Measurements from ENCODE around the gene STMN1.

DNA sequence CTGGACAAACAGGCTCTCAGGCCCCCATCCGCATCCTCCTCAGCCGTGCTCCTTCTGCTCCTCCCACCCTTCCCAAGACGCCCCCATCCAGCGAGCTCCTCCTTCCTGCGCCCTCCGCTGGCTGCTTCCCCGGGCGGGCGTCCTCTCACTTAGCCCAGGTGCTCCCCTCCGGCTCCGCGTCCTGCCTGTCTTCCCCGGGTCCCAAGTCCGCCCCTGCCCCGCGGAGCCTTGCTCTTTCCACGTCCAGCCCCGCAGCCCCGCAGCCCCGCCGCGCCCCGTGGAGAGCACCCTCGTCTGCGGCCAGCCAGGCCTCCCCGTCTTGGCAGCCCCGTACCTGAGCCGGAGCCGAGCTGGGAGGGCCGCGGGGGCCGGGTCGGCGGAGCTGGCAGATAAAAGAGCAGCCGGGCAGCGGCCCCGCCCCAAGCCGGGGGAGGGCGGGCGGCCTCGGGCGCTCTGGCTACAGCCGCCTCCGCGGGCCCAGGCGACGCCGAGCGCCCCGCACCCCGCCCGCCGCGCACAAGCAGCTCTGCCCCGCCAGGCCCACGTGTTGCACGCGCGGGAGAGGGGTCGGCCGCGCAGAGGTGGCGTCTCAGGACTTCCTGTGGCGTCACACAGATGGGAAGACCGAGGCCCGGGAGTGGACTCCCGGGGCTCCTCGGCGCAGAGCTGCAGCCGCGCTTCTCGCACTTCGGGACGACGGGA lies 30.9 kb downstream of the STMN1 start, which contains the start of gene PAQR7:
- TF ChIP-seq, protein P1, sequence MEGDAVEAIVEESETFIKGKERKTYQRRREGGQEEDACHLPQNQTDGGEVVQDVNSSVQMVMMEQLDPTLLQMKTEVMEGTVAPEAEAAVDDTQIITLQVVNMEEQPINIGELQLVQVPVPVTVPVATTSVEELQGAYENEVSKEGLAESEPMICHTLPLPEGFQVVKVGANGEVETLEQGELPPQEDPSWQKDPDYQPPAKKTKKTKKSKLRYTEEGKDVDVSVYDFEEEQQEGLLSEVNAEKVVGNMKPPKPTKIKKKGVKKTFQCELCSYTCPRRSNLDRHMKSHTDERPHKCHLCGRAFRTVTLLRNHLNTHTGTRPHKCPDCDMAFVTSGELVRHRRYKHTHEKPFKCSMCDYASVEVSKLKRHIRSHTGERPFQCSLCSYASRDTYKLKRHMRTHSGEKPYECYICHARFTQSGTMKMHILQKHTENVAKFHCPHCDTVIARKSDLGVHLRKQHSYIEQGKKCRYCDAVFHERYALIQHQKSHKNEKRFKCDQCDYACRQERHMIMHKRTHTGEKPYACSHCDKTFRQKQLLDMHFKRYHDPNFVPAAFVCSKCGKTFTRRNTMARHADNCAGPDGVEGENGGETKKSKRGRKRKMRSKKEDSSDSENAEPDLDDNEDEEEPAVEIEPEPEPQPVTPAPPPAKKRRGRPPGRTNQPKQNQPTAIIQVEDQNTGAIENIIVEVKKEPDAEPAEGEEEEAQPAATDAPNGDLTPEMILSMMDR (IDR thresholded peaks at IDR 0.05) = no peak
- TF ChIP-seq, protein P2, sequence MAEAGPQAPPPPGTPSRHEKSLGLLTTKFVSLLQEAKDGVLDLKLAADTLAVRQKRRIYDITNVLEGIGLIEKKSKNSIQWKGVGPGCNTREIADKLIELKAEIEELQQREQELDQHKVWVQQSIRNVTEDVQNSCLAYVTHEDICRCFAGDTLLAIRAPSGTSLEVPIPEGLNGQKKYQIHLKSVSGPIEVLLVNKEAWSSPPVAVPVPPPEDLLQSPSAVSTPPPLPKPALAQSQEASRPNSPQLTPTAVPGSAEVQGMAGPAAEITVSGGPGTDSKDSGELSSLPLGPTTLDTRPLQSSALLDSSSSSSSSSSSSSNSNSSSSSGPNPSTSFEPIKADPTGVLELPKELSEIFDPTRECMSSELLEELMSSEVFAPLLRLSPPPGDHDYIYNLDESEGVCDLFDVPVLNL (CRISPR knock-in tag; IDR thresholded peaks at IDR 0.05; ENCODE audit: borderline replicate concordance, low read depth) = peak; percentile 67
- TF ChIP-seq NFE2L1 (CRISPR knock-in tag; IDR thresholded peaks at IDR 0.05) = no peak
- TF ChIP-seq NFYB (CRISPR knock-in tag; conservative IDR thresholded peaks at IDR 0.05; ENCODE audit: low read depth) = peak; percentile 26; the same call in 1 of the 2 replicates
- no peak for TF ChIP-seq NR2C2 (CRISPR knock-in tag; IDR thresholded peaks at IDR 0.05)
- TF ChIP-seq NR3C1 (CRISPR knock-in tag; conservative IDR thresholded peaks at IDR 0.05; ENCODE audit: low read depth) = no peak
- no peak for TF ChIP-seq ZNF671 (CRISPR knock-in tag; IDR thresholded peaks at IDR 0.05)
- no peak; the same call in 1 of the 2 replicates for TF ChIP-seq JUN (CRISPR knock-in tag; IDR thresholded peaks at IDR 0.05)
- TF ChIP-seq, protein P3, sequence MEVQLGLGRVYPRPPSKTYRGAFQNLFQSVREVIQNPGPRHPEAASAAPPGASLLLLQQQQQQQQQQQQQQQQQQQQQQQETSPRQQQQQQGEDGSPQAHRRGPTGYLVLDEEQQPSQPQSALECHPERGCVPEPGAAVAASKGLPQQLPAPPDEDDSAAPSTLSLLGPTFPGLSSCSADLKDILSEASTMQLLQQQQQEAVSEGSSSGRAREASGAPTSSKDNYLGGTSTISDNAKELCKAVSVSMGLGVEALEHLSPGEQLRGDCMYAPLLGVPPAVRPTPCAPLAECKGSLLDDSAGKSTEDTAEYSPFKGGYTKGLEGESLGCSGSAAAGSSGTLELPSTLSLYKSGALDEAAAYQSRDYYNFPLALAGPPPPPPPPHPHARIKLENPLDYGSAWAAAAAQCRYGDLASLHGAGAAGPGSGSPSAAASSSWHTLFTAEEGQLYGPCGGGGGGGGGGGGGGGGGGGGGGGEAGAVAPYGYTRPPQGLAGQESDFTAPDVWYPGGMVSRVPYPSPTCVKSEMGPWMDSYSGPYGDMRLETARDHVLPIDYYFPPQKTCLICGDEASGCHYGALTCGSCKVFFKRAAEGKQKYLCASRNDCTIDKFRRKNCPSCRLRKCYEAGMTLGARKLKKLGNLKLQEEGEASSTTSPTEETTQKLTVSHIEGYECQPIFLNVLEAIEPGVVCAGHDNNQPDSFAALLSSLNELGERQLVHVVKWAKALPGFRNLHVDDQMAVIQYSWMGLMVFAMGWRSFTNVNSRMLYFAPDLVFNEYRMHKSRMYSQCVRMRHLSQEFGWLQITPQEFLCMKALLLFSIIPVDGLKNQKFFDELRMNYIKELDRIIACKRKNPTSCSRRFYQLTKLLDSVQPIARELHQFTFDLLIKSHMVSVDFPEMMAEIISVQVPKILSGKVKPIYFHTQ (CRISPR knock-in tag; IDR thresholded peaks at IDR 0.05) = no peak
- TF ChIP-seq, protein P4, sequence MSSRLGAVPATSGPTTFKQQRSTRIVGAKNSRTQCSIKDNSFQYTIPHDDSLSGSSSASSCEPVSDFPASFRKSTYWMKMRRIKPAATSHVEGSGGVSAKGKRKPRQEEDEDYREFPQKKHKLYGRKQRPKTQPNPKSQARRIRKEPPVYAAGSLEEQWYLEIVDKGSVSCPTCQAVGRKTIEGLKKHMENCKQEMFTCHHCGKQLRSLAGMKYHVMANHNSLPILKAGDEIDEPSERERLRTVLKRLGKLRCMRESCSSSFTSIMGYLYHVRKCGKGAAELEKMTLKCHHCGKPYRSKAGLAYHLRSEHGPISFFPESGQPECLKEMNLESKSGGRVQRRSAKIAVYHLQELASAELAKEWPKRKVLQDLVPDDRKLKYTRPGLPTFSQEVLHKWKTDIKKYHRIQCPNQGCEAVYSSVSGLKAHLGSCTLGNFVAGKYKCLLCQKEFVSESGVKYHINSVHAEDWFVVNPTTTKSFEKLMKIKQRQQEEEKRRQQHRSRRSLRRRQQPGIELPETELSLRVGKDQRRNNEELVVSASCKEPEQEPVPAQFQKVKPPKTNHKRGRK (CRISPR knock-in tag; IDR thresholded peaks at IDR 0.05; ENCODE audit: borderline replicate concordance) = no peak
